ENCODE results near the gene LRRTM3.

Gene LRRTM3

DNA sequence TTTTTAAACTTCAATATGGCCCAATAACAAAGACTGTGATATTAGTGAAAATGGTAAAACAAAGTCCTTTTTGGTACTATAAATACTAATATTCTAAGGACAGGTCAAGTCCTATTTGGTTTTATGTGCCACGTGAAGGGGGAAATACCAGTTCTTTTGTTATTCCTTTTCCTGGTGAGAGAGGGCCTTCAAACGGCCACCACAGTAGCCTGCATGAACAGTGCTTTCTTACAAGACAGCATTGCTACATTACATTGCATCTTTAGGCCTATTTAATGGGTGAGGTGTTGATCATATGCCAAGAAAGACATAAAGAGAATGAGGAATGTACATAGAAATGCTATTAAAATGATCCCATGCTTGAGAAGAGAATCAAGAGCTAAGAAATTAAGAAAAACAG lies 214.8 kb downstream of the LRRTM3 start:
- no peaks in the 10 kb centered on the region for H3K4me1 ChIP-seq (ENCODE audit: insufficient read depth, poor library complexity, severe bottlenecking)
- no peak for TF ChIP-seq CTCF (IDR thresholded peaks at IDR 0.05; ENCODE audit: poor library complexity, severe bottlenecking)
- no peaks in the 10 kb centered on the region for H3K36me3 ChIP-seq (ENCODE audit: low read depth)
- peaks cover 6% of the 10 kb centered on the region for H3K27me3 ChIP-seq (ENCODE audit: insufficient read depth, poor library complexity, severe bottlenecking)
- no peak for DNase-seq (ENCODE audit: low spot score)
- H3K9me3 ChIP-seq (ENCODE audit: severe bottlenecking): no peaks in the 10 kb centered on the region
- no peak for ATAC-seq (ENCODE audit: low read depth)
- no peak overlapping the region for H3K27ac ChIP-seq (ENCODE audit: poor library complexity, severe bottlenecking)
- H3K4me3 ChIP-seq (ENCODE audit: severe bottlenecking): no peak overlapping the region

DNA sequence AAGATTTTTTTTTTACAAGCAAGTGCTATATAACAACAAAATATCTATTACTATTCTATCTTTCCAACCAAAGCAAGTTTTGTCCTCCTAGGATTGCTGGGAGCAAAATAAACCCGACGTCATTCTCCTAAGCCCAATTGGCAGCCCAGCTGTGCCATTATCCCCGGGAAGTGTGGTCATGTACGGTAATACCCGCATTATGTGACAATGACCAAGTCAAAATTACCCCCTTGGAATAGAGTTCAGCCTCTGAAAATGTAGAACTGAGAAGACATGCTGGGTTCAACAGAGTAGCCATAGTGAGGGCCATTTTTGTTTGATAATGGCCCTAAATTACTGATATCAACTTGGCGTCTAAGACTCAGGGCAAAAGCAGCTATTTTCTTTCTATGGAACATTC lies 215.5 kb downstream of the LRRTM3 start:
- H3K36me3 ChIP-seq (ENCODE audit: low read depth): no peaks in the 10 kb centered on the region
- no peak overlapping the region for H3K27ac ChIP-seq (ENCODE audit: poor library complexity, severe bottlenecking)
- TF ChIP-seq CTCF (IDR thresholded peaks at IDR 0.05; ENCODE audit: poor library complexity, severe bottlenecking): no peak
- H3K4me1 ChIP-seq (ENCODE audit: insufficient read depth, poor library complexity, severe bottlenecking): no peaks in the 10 kb centered on the region
- H3K27me3 ChIP-seq (ENCODE audit: insufficient read depth, poor library complexity, severe bottlenecking): peaks cover 4% of the 10 kb centered on the region
- no peak for DNase-seq (ENCODE audit: low spot score)
- ATAC-seq (ENCODE audit: low read depth): no peak
- no peaks in the 10 kb centered on the region for H3K9me3 ChIP-seq (ENCODE audit: severe bottlenecking)
- no peak overlapping the region for H3K4me3 ChIP-seq (ENCODE audit: severe bottlenecking)

- no peak for TF ChIP-seq CTCF (IDR thresholded peaks at IDR 0.05; ENCODE audit: poor library complexity, severe bottlenecking)
- no peaks in the 10 kb centered on the region for H3K4me1 ChIP-seq (ENCODE audit: insufficient read depth, poor library complexity, severe bottlenecking)
- no peaks in the 10 kb centered on the region for H3K36me3 ChIP-seq (ENCODE audit: low read depth)
- DNase-seq (ENCODE audit: low spot score): no peak
- H3K27me3 ChIP-seq (ENCODE audit: insufficient read depth, poor library complexity, severe bottlenecking): no peaks in the 10 kb centered on the region
- H3K9me3 ChIP-seq (ENCODE audit: severe bottlenecking): no peaks in the 10 kb centered on the region
- no peak overlapping the region for H3K4me3 ChIP-seq (ENCODE audit: severe bottlenecking)
- H3K27ac ChIP-seq (ENCODE audit: poor library complexity, severe bottlenecking): no peak overlapping the region
- ATAC-seq (ENCODE audit: low read depth): no peak
Observed at GRCh38 chr10:67144530-67144929, 218.7 kb downstream of the LRRTM3 start.
